Measurements from ENCODE around the gene CACNA2D4. TPM values are rescaled to one million over a fixed set of nuclear protein-coding genes. Genes with fewer than 3 reads are reported as not detected.

Gene CACNA2D4
- total and polyA plus RNA-seq, 2 of the 13 experiments (the other 11 are each of a cell fraction or from before 2014, with no cell fraction given) = 14.2 to 136 TPM

DNA sequence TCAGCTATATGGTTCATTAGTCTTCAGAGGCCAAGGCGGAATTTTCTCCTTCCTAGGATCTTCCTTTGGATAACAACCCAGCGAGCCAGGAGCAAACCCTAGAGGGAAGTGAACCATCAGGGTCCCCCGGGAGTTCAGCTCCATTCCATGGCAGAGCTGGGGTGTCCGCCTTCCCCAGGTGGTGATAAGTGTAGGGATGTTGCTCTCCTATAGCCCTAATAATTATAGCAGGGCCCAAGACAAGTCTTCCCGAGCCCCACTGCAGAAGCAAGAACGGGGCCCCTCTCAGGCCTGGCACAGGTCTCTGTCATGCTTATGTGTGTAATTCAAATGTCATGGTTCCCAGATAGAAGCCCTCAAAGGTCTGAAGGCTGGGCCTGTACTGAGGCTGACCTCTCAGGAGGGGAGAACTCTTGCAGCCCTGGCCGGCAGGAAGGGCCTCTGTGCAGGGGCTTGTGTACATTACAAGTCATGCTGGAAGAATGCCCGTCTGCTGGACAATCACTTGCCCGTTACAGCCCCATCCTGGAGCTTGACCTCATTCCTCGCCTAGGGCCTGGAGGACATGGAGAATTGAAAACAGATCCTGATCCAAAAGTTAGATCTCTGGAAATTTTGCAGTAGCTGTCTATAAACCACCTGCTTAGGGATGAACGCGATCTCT, 80.8 kb downstream of the CACNA2D4 start (continued):
- TF ChIP-seq AHDC1 (CRISPR knock-in tag; IDR thresholded peaks at IDR 0.05; ENCODE audit: borderline replicate concordance) (peak; percentile 83; the same call in 1 of the 2 replicates), NR2F6 (IDR thresholded peaks at IDR 0.05) (peak; percentile 80), NR2F6 (CRISPR knock-in tag; IDR thresholded peaks at IDR 0.05) (peak; percentile 83), ZNF343 (CRISPR knock-in tag; IDR thresholded peaks at IDR 0.05) (no peak), SALL1 (CRISPR knock-in tag; IDR thresholded peaks at IDR 0.05) (peak; percentile 82), MAZ (IDR thresholded peaks at IDR 0.05; ENCODE audit: borderline replicate concordance, low read depth, low read length) (peak; percentile 6; the same call in 1 of the 2 replicates), MAZ (CRISPR knock-in tag; IDR thresholded peaks at IDR 0.05; ENCODE audit: low read depth) (no peak), RBFOX2 (IDR thresholded peaks at IDR 0.05; ENCODE audit: low read depth, low read length) (no peak), ZNF335 (CRISPR knock-in tag; IDR thresholded peaks at IDR 0.05) (no peak), GATAD2A (CRISPR knock-in tag; IDR thresholded peaks at IDR 0.05) (peak; percentile 80), CENPBD1 (CRISPR knock-in tag; IDR thresholded peaks at IDR 0.05; ENCODE audit: borderline replicate concordance, low read depth) (no peak), CREBL2 (CRISPR knock-in tag; IDR thresholded peaks at IDR 0.05; ENCODE audit: borderline replicate concordance) (no peak), ERF (CRISPR knock-in tag; IDR thresholded peaks at IDR 0.05) (peak; percentile 82; the same call in 1 of the 2 replicates)
- TF ChIP-seq, protein P1, sequence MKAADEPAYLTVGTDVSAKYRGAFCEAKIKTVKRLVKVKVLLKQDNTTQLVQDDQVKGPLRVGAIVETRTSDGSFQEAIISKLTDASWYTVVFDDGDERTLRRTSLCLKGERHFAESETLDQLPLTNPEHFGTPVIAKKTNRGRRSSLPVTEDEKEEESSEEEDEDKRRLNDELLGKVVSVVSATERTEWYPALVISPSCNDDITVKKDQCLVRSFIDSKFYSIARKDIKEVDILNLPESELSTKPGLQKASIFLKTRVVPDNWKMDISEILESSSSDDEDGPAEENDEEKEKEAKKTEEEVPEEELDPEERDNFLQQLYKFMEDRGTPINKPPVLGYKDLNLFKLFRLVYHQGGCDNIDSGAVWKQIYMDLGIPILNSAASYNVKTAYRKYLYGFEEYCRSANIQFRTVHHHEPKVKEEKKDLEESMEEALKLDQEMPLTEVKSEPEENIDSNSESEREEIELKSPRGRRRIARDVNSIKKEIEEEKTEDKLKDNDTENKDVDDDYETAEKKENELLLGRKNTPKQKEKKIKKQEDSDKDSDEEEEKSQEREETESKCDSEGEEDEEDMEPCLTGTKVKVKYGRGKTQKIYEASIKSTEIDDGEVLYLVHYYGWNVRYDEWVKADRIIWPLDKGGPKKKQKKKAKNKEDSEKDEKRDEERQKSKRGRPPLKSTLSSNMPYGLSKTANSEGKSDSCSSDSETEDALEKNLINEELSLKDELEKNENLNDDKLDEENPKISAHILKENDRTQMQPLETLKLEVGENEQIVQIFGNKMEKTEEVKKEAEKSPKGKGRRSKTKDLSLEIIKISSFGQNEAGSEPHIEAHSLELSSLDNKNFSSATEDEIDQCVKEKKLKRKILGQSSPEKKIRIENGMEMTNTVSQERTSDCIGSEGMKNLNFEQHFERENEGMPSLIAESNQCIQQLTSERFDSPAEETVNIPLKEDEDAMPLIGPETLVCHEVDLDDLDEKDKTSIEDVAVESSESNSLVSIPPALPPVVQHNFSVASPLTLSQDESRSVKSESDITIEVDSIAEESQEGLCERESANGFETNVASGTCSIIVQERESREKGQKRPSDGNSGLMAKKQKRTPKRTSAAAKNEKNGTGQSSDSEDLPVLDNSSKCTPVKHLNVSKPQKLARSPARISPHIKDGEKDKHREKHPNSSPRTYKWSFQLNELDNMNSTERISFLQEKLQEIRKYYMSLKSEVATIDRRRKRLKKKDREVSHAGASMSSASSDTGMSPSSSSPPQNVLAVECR (CRISPR knock-in tag; IDR thresholded peaks at IDR 0.05; ENCODE audit: borderline replicate concordance) = 0 out of 2 replicates have a peak, but pooled peaks have one; percentile 25
- TF ChIP-seq, protein P2, sequence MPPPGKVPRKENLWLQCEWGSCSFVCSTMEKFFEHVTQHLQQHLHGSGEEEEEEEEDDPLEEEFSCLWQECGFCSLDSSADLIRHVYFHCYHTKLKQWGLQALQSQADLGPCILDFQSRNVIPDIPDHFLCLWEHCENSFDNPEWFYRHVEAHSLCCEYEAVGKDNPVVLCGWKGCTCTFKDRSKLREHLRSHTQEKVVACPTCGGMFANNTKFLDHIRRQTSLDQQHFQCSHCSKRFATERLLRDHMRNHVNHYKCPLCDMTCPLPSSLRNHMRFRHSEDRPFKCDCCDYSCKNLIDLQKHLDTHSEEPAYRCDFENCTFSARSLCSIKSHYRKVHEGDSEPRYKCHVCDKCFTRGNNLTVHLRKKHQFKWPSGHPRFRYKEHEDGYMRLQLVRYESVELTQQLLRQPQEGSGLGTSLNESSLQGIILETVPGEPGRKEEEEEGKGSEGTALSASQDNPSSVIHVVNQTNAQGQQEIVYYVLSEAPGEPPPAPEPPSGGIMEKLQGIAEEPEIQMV (CRISPR knock-in tag; IDR thresholded peaks at IDR 0.05; ENCODE audit: low read depth) = no peak
